CD4-positive, alpha-beta T cell treated with Interleukin-1 beta for 1 hour (primary cell): Measurements from ENCODE around the gene SLC9A1.

Experiments used
- DNase-seq, 2 donors: peaks; one replicate each; pipeline ENCODE4 v3.0.0-alpha.2; 2020 to 2022

Gene SLC9A1

DNA sequence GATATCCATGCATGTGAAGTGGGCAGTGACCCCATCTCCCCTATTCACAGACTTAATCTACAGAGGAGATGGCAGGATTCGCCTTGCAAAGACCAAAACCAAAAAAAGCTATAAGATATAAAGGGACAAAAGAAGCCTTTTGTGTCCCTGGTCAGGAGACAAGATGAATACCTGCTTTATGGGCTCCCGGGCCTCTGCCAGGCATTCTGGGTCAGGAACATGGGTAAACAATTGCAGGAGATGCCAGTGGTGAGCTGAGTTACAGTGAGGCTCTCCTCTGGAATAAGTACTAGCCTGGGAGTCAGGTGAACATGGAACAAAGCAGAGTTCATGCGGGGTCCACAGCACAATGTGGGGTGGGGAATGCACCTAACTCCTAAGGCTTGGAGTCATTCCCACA is 4.7 kb downstream of the SLC9A1 start:
- no peak for DNase-seq

- DNase-seq = no peak
Observed at GRCh38 chr1:27149762-27150113, 5.2 kb downstream of the SLC9A1 start.

- no peak for DNase-seq
Observed at GRCh38 chr1:27149084-27149761, 5.7 kb downstream of the SLC9A1 start.

DNA sequence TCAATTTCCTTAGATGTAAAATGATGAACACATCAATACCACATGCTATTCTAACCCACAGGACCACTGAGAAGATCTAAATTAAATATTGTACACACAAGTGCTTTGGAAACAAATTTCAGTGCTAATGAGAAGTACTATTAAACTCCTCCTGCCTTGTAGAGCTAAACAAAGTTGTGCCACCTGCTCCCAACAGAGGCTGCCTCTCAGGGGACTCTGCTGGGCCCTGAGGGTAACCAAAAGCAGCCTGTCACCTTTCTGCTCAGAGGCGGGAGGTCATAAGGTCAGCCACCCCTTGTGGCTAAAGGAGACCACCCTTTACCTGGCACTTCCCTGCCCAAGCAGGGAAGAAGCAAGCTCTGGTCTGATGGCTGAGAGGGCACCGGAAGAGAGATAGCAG is 6.3 kb downstream of the SLC9A1 start:
- no peak for DNase-seq

DNA sequence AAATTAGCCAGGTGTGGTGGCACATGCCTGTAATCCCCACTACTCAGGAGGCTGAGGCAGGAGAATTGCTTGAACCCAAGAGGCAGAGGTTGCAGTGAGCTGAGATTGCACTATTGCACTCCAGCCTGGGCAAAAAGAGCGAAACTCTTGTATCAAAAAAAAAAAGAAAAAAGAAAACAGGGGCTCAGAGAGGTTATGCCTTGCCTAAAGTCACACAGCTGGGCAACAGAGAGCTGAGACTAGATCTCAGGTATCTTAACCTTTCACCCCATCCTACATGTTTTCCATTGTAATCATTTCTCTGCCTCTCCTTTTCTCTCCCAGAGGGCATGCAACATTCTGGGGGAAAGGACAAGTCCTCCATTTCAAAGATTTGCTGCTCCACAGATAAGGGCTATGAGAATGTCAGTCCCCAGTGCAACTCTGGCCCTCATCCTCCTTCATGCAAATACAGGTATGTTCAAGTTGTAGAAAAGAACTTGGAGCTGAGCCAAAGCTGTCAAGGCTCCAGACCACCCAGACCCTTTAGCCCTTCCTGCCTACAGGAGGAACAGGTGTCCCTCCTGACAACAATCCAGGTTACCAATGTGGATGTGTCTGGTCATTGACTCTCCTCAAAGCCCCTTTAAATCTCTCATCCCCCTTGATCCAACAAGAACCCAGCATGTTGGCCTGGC is 6.9 kb downstream of the SLC9A1 start:
- no peak for DNase-seq

GRCh38 chr1:27145934-27146354 is 9.0 kb downstream of the SLC9A1 start:
- no peak for DNase-seq

GRCh38 chr1:27144920-27145661 is 9.8 kb downstream of the SLC9A1 start:
- DNase-seq = no peak

- DNase-seq = no peak
Observed at GRCh38 chr1:27144049-27144748, 10.7 kb downstream of the SLC9A1 start.

DNA sequence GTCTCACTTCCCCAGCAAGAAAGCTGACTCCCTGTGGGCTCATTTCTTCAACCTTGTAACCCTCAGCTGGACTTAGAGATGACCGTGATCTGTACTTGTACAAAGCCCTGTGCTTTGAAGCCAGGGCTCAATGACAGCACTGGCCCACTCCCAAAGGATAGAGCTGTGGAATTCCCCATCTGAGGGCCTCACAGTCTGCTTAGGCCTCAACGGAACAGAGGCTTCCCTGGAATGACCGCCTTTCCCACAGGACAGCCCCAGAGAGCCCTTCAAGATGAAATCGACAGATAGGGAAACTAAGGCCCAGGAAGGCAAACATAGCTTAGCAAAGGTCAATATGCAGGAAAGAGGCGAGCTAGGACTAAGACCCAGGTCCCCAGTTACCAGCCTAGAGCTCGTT is 11.5 kb downstream of the SLC9A1 start:
- DNase-seq = no peak

GRCh38 chr1:27142464-27142863 is 12.5 kb downstream of the SLC9A1 start:
- DNase-seq = peak in 1 of 2 donors; percentile 28

- DNase-seq = no peak
Observed at GRCh38 chr1:27141266-27142003, 13.5 kb downstream of the SLC9A1 start.

GRCh38 chr1:27139980-27140379 is 14.9 kb downstream of the SLC9A1 start:
- DNase-seq = no peak

DNA sequence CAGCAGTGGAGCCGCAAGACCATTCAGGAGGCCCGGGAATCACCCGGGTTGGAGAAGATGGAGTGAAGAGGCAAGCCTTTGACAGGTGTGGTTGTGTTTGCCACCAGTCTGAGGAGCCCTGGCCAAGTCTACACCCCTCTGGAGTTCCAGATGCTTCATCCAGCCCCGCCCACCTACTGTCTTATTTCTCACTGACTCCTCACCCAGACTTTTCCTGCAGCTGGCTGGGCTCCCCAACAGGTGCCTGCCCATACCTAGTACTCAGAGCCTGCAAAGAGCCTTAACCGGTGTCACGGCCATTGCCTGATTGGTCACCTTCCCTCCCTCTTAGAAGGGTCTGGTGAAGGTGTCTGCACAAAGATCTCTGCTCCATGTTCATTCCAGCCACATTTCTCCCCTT is 16.0 kb downstream of the SLC9A1 start:
- DNase-seq = no peak

- no peak for DNase-seq
Observed at GRCh38 chr1:27138368-27138767, 16.6 kb downstream of the SLC9A1 start.

DNA sequence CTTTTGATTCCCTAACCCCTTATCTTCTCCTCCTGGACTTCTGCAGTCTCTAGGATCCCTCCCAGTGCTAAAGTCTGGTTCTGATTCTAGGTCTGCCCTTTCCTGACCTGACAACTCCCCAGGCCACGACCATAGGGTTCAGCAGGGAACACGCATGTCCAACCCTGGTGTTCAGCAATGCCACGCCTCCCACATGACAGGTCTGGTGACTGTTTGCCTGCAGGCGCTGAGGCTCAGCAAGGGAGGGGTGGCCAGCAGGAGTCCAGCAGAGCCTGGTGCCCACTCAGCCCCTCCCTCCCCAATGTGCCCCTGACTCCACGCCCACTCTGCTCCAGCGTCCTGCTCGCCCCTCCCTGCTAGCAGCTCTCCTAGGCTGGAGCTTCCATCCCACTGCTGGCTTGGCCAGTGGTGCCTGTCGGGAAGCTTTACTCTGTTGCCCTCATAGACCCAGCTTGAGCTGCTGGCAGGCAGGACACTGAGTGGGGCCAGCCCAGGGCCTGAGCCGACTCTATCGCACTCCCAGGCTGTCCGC is 17.3 kb downstream of the SLC9A1 start:
- DNase-seq = peak in 1 of 2 donors; percentile 34

DNA sequence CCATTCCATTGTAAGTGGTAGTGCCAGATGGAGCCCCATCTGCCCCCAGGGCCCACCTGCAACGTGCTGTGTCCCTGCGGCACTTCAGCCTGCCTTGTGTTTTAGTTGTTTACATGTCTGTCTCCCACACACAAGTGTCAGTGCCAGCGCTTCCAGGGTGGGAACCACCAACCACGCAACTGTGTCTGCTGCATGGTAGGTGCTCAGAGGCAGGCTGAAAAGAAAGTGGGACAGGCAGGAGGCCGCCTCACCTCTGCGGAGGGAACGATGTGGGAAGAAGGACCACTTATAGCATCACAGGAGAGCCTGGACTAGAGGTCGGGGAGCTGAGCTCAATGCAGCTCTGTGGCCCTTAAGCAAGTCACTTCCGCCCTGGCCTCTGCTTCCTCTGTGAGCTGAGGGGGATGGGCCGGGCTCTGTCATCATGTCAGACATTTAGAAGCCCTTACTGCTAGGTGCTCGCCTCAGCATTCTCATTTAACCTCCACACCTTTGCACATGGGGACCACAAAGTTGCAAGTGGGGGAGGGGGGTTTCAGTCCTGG is 17.9 kb downstream of the SLC9A1 start:
- peak; percentile 75 to 80 for DNase-seq

DNA sequence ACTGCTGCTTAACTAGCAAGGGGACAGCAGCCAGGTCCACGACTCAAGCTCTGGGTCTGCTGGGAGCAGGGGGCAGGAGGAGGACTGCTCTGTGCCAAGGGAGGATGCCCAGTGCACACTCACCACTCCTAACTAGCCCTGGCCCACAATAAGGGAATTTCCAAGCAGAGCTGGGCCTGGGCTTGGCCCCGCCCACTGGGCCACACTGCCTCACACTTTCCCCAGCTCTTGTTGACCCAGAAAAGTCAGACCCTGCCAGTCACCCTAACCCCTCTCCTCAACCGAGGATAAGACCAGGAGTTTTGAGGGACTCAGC is 18.7 kb downstream of the SLC9A1 start:
- peak; percentile 45 to 61 for DNase-seq

- no peak for DNase-seq
Observed at GRCh38 chr1:27135541-27136235, 19.2 kb downstream of the SLC9A1 start.

GRCh38 chr1:27133991-27134390 is 20.9 kb downstream of the SLC9A1 start:
- DNase-seq = peak in 1 of 2 donors; percentile 40

- DNase-seq = no peak
Observed at GRCh38 chr1:27133158-27133557, 21.8 kb downstream of the SLC9A1 start.

GRCh38 chr1:27132624-27133023 is 22.3 kb downstream of the SLC9A1 start:
- DNase-seq = no peak

DNA sequence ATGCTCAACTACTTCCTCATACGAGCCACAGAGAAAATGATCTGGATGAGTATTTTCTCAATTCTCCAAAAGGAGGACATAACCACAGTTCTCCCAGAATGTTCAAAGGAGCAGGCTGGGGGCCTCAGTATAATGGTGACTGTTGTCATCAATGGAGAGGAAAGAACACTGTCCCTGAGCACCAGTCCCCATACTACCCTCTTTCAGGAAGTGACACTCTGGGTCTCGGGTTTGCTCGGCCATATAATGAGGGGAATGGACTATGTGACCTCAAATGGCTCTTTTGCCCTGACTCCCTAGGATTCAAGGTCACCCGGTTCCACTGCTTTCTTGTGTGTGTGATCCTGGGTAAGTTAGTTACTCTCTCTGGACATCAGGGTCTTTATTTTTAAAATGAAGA is 22.8 kb downstream of the SLC9A1 start:
- no peak for DNase-seq
